ENCODE measurements around the gene RNF208. TPM values are rescaled to one million over a fixed set of nuclear protein-coding genes. Genes with fewer than 3 reads are reported as not detected.

RNF208 gene
- total RNA-seq, 2 donors from 2014 or later, result 0.78 to 14.5 TPM

DNA sequence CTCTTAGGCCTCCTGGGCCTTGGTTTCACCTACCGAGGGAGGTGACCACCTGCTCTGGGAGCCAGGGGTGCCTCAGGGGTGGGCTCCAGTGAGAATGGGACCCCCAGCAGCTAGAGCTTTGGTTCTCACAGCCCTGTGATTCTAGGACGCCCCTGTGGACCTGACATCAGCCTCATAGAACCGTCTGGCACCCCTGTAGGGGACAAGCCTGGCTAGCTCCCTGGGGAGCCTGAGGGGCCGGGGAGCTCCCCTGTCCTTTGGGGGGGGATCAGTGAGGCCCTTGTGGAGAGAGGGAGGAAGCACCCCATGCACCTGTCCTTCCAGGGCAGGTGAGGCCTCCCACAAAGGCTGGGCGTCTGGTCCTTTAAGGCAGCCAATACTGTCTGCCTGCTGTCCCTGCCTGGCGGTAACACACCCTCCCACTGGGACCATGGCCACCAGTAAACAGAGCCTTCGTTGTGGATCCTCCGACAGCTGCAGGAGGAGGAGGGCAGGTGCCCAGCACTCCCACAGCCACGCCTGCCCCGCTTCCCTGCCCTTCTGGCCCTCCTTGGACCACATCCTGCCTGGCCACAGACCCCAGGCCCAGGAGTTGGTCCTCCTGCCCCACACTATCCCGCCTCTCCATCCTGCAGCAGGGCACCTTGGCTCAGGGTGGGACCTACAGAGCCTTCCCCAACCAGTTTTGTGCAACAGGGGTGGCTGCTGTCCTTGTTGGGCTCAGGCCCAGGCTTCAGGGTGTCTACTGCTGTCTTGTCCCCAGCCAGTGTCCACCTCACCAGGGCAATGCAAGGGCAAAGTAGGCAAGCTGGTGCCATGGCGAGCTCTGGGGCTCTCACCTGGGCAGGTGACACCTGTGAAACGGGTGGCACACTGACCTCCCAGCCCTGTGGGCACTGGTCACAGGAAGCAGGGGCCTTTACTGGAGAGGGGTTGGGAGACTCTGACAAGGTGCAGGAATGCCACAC lies 16.0 kb upstream of the RNF208 start:
- intact Hi-C loops (cut with DNase I), result no loop called here
- peaks cover 0 to 13% of the 10 kb centered on the region in 2 donors for H3K27me3 ChIP-seq
- peaks cover 47% of the 10 kb centered on the region for H3K4me1 ChIP-seq
- no peak overlapping the region for H3K4me3 ChIP-seq
- TF ChIP-seq, protein P1, sequence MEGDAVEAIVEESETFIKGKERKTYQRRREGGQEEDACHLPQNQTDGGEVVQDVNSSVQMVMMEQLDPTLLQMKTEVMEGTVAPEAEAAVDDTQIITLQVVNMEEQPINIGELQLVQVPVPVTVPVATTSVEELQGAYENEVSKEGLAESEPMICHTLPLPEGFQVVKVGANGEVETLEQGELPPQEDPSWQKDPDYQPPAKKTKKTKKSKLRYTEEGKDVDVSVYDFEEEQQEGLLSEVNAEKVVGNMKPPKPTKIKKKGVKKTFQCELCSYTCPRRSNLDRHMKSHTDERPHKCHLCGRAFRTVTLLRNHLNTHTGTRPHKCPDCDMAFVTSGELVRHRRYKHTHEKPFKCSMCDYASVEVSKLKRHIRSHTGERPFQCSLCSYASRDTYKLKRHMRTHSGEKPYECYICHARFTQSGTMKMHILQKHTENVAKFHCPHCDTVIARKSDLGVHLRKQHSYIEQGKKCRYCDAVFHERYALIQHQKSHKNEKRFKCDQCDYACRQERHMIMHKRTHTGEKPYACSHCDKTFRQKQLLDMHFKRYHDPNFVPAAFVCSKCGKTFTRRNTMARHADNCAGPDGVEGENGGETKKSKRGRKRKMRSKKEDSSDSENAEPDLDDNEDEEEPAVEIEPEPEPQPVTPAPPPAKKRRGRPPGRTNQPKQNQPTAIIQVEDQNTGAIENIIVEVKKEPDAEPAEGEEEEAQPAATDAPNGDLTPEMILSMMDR (IDR thresholded peaks at IDR 0.05), result no peak
- TF ChIP-seq POLR2A (IDR thresholded peaks at IDR 0.05), result peak in 1 of 3 donors; percentile 7
- H3K36me3 ChIP-seq (replicated peaks in 1 of 2; ENCODE audit: insufficient read depth in 1 of 2, low read depth in 2 of 2), result no peaks in the 10 kb centered on the region
- ATAC-seq, result no peak
- WGBS, 2 donors, result 48% methylated on average over 10 to 12 of the region's 13 CpGs
- peak in 3 of 4 donors; percentile 46 to 66 (median 60) for DNase-seq
- peak overlapping the region in 3 of 4 donors; percentile 17 to 55 (median 36) for H3K27ac ChIP-seq
- H3K9me3 ChIP-seq, result no peaks in the 10 kb centered on the region

DNA sequence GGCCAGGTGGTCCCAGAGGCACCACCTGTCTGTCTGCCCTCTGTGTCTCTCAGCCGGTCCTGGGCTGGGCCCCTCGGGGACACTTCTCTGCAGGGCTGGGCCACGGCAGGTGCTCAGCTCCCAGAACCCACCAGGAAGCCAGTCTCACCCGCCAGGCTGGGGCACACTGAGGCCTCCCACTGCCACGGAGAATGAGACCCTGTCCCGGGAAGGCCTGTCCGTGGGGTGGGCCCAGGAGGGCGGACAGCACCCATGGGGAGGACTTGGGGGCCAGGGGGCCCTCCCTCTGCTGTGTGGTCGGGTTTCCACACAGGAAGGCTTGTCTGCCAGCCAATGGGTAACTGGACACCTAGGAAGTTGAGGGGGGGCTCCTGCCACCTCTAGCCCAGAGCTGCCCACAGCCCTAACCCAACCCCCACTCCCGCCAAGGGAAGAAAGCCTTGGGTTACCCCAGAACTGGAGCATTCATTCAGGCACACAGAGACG lies 14.9 kb upstream of the RNF208 start:
- no peaks in the 10 kb centered on the region for H3K36me3 ChIP-seq (replicated peaks in 1 of 2; ENCODE audit: insufficient read depth in 1 of 2, low read depth in 2 of 2)
- no peak for ATAC-seq
- no peak overlapping the region for H3K4me3 ChIP-seq
- no peaks in the 10 kb centered on the region for H3K9me3 ChIP-seq
- TF ChIP-seq POLR2A (IDR thresholded peaks at IDR 0.05), result no peak
- TF ChIP-seq, protein P1 (IDR thresholded peaks at IDR 0.05), result no peak
- no peak for DNase-seq
- peaks cover 0 to 14% of the 10 kb centered on the region in 2 donors for H3K27me3 ChIP-seq
- 35% methylated on average over 11 of the region's 11 CpGs; no CpG with 5 or more reads in 1 of the 2 donors for WGBS, 2 donors
- H3K4me1 ChIP-seq, result peaks cover 37% of the 10 kb centered on the region
- intact Hi-C loops (cut with DNase I), result no loop called here
- H3K27ac ChIP-seq, result peak overlapping the region in 2 of 4 donors; percentile 4 to 36

DNA sequence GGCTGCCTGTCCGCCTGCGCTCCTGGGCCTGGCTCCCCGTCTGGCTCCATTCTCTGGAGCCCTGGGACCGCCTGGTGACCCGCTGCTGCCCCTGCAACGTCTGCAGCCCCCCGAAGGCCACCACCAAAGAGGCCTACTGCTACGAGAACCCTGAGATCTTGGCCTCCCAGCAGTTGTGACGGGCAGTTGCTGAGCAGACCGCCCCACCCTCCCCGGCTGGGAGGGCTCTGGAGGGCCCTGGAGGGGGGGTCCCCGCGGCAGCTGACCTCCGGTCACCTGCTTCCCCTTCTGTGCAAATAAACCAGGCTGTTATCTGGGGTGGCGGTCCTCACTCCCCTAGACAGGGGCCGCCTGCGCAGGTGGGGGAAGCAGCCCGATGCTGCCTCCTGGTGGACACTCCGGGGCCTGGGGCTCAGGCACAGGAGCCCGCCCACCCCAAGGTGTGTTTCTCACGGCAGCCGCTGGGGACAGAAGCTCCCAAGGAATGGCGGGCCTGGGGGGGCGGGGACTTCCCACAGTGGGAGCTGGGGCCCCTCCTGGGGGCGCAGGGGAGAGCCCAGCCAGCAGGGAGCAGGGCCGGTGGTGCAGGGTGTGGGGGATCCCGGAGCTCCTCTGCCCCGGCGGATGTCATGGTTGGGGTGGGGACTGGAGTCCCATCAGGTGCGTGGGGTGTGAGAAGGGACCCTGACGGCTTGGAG lies 14.3 kb upstream of the RNF208 start:
- ATAC-seq (peak; percentile 37), DNase-seq (peak; percentile 89 to 93 (median 91))
- Histone ChIP-seq H3K4me1 (peaks cover 37% of the 10 kb centered on the region), H3K27me3 (peaks cover 0 to 14% of the 10 kb centered on the region in 2 donors), H3K36me3 (replicated peaks in 1 of 2; ENCODE audit: insufficient read depth in 1 of 2, low read depth in 2 of 2) (no peaks in the 10 kb centered on the region), H3K9me3 (no peaks in the 10 kb centered on the region), H3K4me3 (no peak overlapping the region), H3K27ac (peak overlapping the region in 2 of 4 donors; percentile 4 to 36)
- 14% methylated on average over 26 of the region's 31 CpGs; no CpG with 5 or more reads in 1 of the 2 donors for WGBS, 2 donors
- TF ChIP-seq POLR2A (IDR thresholded peaks at IDR 0.05), result no peak
- TF ChIP-seq, protein P1 (IDR thresholded peaks at IDR 0.05), result peak; percentile 99 to 100 (median 100)
- intact Hi-C loops (cut with DNase I), result no loop called here

DNA sequence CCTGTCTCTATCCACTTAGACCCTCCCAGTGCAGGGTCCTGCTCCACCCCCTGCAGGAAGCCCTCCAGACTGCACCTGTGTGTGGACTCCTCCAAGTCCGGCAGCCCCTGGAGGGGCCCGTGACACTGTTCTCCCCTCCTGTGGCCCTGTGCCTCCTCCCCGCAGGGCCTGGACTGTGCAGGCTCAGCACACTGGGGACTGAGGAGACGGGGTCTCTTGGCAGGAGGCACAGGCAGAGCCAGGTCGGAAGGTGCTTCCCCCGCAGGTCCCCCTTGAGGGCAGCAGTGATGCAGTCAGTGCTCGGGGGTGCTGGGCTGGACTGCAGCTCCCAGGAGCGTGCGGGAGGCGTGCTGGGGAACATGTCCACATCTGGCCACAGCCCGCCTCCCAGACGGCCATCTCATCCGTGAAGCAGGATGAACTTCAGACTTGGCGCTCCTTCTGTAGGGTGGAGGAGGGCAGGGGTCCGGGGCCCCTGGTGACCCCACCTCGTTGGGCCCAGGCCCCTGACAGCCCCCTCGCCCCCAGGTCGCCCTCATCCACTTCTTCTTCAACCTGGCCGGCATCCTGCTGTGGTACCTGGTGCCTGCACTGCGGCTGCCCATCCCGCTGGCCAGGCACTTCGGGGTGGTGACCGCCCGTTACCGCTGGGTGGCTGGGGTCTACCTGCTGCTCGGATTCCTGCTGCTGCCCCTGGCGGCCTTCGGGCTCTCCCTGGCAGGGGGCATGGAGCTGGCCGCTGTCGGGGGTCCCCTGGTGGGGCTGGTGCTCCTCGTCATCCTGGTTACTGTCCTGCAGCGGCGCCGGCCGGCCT lies 13.6 kb upstream of the RNF208 start:
- Histone ChIP-seq H3K9me3 (no peaks in the 10 kb centered on the region), H3K36me3 (replicated peaks in 1 of 2; ENCODE audit: insufficient read depth in 1 of 2, low read depth in 2 of 2) (no peaks in the 10 kb centered on the region), H3K27ac (no peak overlapping the region), H3K4me1 (peaks cover 37% of the 10 kb centered on the region), H3K27me3 (peaks cover 0 to 18% of the 10 kb centered on the region in 2 donors), H3K4me3 (no peak overlapping the region)
- intact Hi-C loops (cut with DNase I), result no loop called here
- WGBS, 2 donors, result 64 to 68% methylated on average over 11 to 29 of the region's 35 CpGs
- TF ChIP-seq POLR2A (IDR thresholded peaks at IDR 0.05), result no peak
- TF ChIP-seq, protein P1 (IDR thresholded peaks at IDR 0.05), result no peak
- DNase-seq, result no peak
- no peak for ATAC-seq

All from body of pancreas (tissue), 4 donors.